ENCODE data around the gene NR2F6.
"Not testable (repeated sequence)": the region's sequence is repeated elsewhere in the genome, so short reads cannot be mapped to it uniquely, and the experiment has no call there.

Gene NR2F6

GRCh38 chr19:17200408-17201079 lies 45.2 kb downstream of the NR2F6 start:
- H3K27ac ChIP-seq, result no peak overlapping the region
- TF ChIP-seq ZFX (IDR thresholded peaks at IDR 0.05), result no peak
- TF ChIP-seq CTCF (conservative IDR thresholded peaks at IDR 0.05), result no peak

- no peak overlapping the region for H3K27ac ChIP-seq
- TF ChIP-seq ZFX (IDR thresholded peaks at IDR 0.05) (no peak), CTCF (conservative IDR thresholded peaks at IDR 0.05) (no peak)
Observed at GRCh38 chr19:17197666-17198065, 48.1 kb downstream of the NR2F6 start.

GRCh38 chr19:17196610-17197009 lies 49.1 kb downstream of the NR2F6 start:
- no peak for TF ChIP-seq CTCF (conservative IDR thresholded peaks at IDR 0.05)
- no peak for TF ChIP-seq ZFX (IDR thresholded peaks at IDR 0.05)
- no peak overlapping the region for H3K27ac ChIP-seq

- no peak for TF ChIP-seq ZFX (IDR thresholded peaks at IDR 0.05)
- TF ChIP-seq CTCF (conservative IDR thresholded peaks at IDR 0.05), result no peak
- H3K27ac ChIP-seq, result no peak overlapping the region
Observed at GRCh38 chr19:17195106-17195505, 50.6 kb downstream of the NR2F6 start.

- no peak overlapping the region for H3K27ac ChIP-seq
- TF ChIP-seq CTCF (conservative IDR thresholded peaks at IDR 0.05) (no peak), ZFX (IDR thresholded peaks at IDR 0.05) (no peak)
Observed at GRCh38 chr19:17194608-17195007, 51.1 kb downstream of the NR2F6 start.

- TF ChIP-seq ZFX (IDR thresholded peaks at IDR 0.05) (no peak), CTCF (conservative IDR thresholded peaks at IDR 0.05) (no peak)
- H3K27ac ChIP-seq, result no peak overlapping the region
Observed at GRCh38 chr19:17192751-17193150, 53.0 kb downstream of the NR2F6 start.

GRCh38 chr19:17191736-17192135 lies 54.0 kb downstream of the NR2F6 start:
- not testable (repeated sequence) for H3K27ac ChIP-seq

GRCh38 chr19:17185590-17185989 lies 60.1 kb downstream of the NR2F6 start:
- H3K27ac ChIP-seq, result no peak overlapping the region
- no peak for TF ChIP-seq CTCF (conservative IDR thresholded peaks at IDR 0.05)
- no peak for TF ChIP-seq ZFX (IDR thresholded peaks at IDR 0.05)

Measured in C4-2B (cell line).